HepG2 (cell line): Measurements from ENCODE around the gene HECA. TPM values are rescaled to one million over a fixed set of nuclear protein-coding genes. Genes with fewer than 3 reads are reported as not detected.
A peak's percentile ranks its signal among the peaks of the same experiment; 100 is the strongest.

Experiments
- CAMTA2 ChIP-seq: sonication (generic); formaldehyde crosslinking; IDR thresholded peaks from 2 replicates; pipeline ENCODE4 v1.4.0; 2020; ENCODE audit warnings: mild to moderate bottlenecking, missing genetic modification reagents, borderline replicate concordance
- CBX1 ChIP-seq: IDR thresholded peaks from one replicate; pipeline ENCODE4 v1.6.1; 2016; ENCODE audit warnings: antibody characterized with exemption, low read depth
- ETV5 ChIP-seq: IDR thresholded peaks from 2 replicates; pipeline ENCODE4 v1.6.1; 2018; ENCODE audit warnings: missing biosample characterization, missing genetic modification reagents, inconsistent platforms, borderline replicate concordance
- FLYWCH1 ChIP-seq: sonication (generic); formaldehyde crosslinking; IDR thresholded peaks from 2 replicates; pipeline ENCODE4 v1.8.1; 2023; ENCODE audit warnings: mild to moderate bottlenecking, missing genetic modification reagents
- MED1 ChIP-seq: sonication (generic); formaldehyde crosslinking; IDR thresholded peaks from 2 replicates; pipeline ENCODE4 v1.4.0; 2020; ENCODE audit warnings: missing genetic modification reagents
- PAX8 ChIP-seq: sonication (generic); formaldehyde crosslinking; IDR thresholded peaks from 2 replicates; pipeline ENCODE4 v1.8.0; 2022; ENCODE audit warnings: mild to moderate bottlenecking, missing genetic modification reagents, borderline replicate concordance
- PHF8 ChIP-seq: sonication (generic); formaldehyde crosslinking; IDR thresholded peaks from 2 replicates; pipeline ENCODE4 v1.5.0; 2020; ENCODE audit warnings: missing genetic modification reagents
- PITX1 ChIP-seq: sonication (generic); formaldehyde crosslinking; IDR thresholded peaks from 2 replicates; pipeline ENCODE4 v1.5.1; 2020; ENCODE audit warnings: mild to moderate bottlenecking, missing genetic modification reagents
- SP140L ChIP-seq: sonication (generic); formaldehyde crosslinking; IDR thresholded peaks from 2 replicates; pipeline ENCODE4 v1.4.0; 2020; ENCODE audit warnings: missing genetic modification reagents, borderline replicate concordance
- ZNF274 ChIP-seq: sonication (generic); formaldehyde crosslinking; IDR thresholded peaks from 2 replicates; pipeline ENCODE4 v1.5.1; 2020; ENCODE audit warnings: mild to moderate bottlenecking, missing genetic modification reagents
- ZNF343 ChIP-seq: sonication (generic); formaldehyde crosslinking; IDR thresholded peaks from 2 replicates; pipeline ENCODE4 v1.4.0; 2020; ENCODE audit warnings: mild to moderate bottlenecking, missing genetic modification reagents
- polyA plus RNA-seq, 8 experiments: library from polyadenylated mRNA; depleted of rRNA in 3 of 8; stranded (reverse) in 7 of 8; unstranded in 1 of 8; fragments of >200 nt; fragmentation: Illumina TruSeq in 4 of 8; extraction: Trizol in 4 of 8; gene quantifications; 2 replicates each; pipeline versions ENCODE4 v1.2.1 to v1.2.3, GENCODE V29; 2011 to 2016; ENCODE audit warnings: low read depth in 4 of 8, missing spikeins in 1 of 8, mixed read lengths in 1 of 8; ENCODE audit not compliant: insufficient read depth in 1 of 8
- total RNA-seq, 5 experiments: library from RNA; depleted of rRNA; stranded (reverse); fragments of >200 nt; fragmentation: Illumina TruSeq; extraction: Trizol; gene quantifications; 2 replicates each; pipeline ENCODE4 v1.2.3, GENCODE V29; 2016; ENCODE audit warnings: low read depth in 1 of 5
- TF ChIP-seq, protein P1 (sequence below): sonication (generic); formaldehyde crosslinking; IDR thresholded peaks from 2 replicates; pipeline ENCODE4 v1.4.0; 2020; ENCODE audit warnings: mild to moderate bottlenecking, missing genetic modification reagents
- TF ChIP-seq, protein P2 (sequence below), 2 experiments: IDR thresholded peaks; 2 replicates each; pipeline ENCODE4 v1.6.1; 2011 to 2012; ENCODE audit warnings: low read length in 2 of 2, borderline replicate concordance in 1 of 2, low read depth in 1 of 2, mild to moderate bottlenecking in 1 of 2, moderate library complexity in 1 of 2
- TF ChIP-seq, protein P3 (sequence below): sonication (generic); formaldehyde crosslinking; IDR thresholded peaks from 2 replicates; pipeline ENCODE4 v1.4.0; 2020; ENCODE audit warnings: mild to moderate bottlenecking, low read depth, missing genetic modification reagents
- TF ChIP-seq, protein P4 (sequence below): sonication (generic); formaldehyde crosslinking; IDR thresholded peaks from 2 replicates; pipeline ENCODE4 v1.4.0; 2020; ENCODE audit warnings: missing genetic modification reagents, borderline replicate concordance
- TF ChIP-seq, protein P5 (sequence below): IDR thresholded peaks from 2 replicates; pipeline ENCODE4 v1.6.1; 2016; ENCODE audit warnings: mild to moderate bottlenecking

HECA gene
- total and polyA plus RNA-seq, 2 of the 13 experiments (the other 11 are each of a cell fraction or from before 2014, with no cell fraction given): 0.18 to 0.49 TPM

DNA sequence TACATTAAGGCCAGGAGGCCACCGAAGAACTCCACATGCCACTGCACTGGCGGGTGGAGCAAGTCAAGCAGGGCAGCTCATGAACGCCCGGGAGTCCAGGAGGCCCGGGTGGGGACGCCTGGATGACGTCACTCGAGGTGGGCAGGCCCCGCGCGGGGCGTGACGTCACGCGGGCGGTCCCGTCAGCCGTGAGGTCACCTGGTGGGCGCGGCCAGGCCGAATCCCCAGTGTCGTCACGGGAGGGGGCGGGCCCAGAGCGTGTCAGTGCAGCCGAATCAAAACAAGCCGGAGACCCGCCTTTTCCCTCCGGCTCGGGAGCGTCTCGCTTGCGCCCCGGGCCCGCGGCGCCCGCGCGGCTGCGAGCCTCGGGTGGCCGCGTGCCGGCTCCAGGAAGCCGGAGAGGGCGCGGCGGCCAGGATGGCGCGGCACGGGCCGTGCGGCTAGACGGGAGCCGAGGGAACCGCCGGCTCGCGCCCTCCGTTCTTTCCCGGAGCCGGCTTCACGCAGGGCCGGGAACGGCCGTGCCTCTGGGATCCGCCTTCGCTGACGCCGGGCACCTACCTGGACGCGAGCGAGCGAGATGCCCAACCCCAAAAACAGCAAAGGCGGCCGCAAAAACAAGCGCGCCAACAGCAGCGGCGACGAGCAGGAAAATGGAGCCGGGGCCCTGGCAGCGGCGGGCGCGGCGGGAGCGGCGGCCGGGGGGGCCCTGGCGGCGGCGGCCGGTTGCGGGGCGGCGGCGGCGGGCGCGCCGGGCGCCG is at the start of gene HECA (continued):
- TF ChIP-seq, protein P1, sequence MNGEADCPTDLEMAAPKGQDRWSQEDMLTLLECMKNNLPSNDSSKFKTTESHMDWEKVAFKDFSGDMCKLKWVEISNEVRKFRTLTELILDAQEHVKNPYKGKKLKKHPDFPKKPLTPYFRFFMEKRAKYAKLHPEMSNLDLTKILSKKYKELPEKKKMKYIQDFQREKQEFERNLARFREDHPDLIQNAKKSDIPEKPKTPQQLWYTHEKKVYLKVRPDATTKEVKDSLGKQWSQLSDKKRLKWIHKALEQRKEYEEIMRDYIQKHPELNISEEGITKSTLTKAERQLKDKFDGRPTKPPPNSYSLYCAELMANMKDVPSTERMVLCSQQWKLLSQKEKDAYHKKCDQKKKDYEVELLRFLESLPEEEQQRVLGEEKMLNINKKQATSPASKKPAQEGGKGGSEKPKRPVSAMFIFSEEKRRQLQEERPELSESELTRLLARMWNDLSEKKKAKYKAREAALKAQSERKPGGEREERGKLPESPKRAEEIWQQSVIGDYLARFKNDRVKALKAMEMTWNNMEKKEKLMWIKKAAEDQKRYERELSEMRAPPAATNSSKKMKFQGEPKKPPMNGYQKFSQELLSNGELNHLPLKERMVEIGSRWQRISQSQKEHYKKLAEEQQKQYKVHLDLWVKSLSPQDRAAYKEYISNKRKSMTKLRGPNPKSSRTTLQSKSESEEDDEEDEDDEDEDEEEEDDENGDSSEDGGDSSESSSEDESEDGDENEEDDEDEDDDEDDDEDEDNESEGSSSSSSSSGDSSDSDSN: peak; percentile 75; the same call in 1 of the 2 replicates
- TF ChIP-seq FLYWCH1 (no peak), PHF8 (CRISPR knock-in tag) (peak; percentile 21; the same call in 1 of the 2 replicates), ZNF274 (no peak), ZNF343 (CRISPR knock-in tag) (no peak), MED1 (CRISPR knock-in tag) (peak; percentile 24; the same call in 1 of the 2 replicates), CBX1 (no peak), PAX8 (no peak), CAMTA2 (CRISPR knock-in tag) (no peak), PITX1 (CRISPR knock-in tag) (0 out of 2 replicates have a peak, but pooled peaks have one; percentile 18), SP140L (CRISPR knock-in tag) (no peak), ETV5 (CRISPR knock-in tag) (no peak; the same call in 1 of the 2 replicates)
- TF ChIP-seq, protein P2, sequence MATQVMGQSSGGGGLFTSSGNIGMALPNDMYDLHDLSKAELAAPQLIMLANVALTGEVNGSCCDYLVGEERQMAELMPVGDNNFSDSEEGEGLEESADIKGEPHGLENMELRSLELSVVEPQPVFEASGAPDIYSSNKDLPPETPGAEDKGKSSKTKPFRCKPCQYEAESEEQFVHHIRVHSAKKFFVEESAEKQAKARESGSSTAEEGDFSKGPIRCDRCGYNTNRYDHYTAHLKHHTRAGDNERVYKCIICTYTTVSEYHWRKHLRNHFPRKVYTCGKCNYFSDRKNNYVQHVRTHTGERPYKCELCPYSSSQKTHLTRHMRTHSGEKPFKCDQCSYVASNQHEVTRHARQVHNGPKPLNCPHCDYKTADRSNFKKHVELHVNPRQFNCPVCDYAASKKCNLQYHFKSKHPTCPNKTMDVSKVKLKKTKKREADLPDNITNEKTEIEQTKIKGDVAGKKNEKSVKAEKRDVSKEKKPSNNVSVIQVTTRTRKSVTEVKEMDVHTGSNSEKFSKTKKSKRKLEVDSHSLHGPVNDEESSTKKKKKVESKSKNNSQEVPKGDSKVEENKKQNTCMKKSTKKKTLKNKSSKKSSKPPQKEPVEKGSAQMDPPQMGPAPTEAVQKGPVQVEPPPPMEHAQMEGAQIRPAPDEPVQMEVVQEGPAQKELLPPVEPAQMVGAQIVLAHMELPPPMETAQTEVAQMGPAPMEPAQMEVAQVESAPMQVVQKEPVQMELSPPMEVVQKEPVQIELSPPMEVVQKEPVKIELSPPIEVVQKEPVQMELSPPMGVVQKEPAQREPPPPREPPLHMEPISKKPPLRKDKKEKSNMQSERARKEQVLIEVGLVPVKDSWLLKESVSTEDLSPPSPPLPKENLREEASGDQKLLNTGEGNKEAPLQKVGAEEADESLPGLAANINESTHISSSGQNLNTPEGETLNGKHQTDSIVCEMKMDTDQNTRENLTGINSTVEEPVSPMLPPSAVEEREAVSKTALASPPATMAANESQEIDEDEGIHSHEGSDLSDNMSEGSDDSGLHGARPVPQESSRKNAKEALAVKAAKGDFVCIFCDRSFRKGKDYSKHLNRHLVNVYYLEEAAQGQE (IDR thresholded peaks at IDR 0.05; ENCODE audit: borderline replicate concordance in 1 of 2, low read depth in 1 of 2, low read length in 2 of 2): no peak
- TF ChIP-seq, protein P3, sequence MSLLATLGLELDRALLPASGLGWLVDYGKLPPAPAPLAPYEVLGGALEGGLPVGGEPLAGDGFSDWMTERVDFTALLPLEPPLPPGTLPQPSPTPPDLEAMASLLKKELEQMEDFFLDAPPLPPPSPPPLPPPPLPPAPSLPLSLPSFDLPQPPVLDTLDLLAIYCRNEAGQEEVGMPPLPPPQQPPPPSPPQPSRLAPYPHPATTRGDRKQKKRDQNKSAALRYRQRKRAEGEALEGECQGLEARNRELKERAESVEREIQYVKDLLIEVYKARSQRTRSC (CRISPR knock-in tag): no peak
- TF ChIP-seq, protein P4, sequence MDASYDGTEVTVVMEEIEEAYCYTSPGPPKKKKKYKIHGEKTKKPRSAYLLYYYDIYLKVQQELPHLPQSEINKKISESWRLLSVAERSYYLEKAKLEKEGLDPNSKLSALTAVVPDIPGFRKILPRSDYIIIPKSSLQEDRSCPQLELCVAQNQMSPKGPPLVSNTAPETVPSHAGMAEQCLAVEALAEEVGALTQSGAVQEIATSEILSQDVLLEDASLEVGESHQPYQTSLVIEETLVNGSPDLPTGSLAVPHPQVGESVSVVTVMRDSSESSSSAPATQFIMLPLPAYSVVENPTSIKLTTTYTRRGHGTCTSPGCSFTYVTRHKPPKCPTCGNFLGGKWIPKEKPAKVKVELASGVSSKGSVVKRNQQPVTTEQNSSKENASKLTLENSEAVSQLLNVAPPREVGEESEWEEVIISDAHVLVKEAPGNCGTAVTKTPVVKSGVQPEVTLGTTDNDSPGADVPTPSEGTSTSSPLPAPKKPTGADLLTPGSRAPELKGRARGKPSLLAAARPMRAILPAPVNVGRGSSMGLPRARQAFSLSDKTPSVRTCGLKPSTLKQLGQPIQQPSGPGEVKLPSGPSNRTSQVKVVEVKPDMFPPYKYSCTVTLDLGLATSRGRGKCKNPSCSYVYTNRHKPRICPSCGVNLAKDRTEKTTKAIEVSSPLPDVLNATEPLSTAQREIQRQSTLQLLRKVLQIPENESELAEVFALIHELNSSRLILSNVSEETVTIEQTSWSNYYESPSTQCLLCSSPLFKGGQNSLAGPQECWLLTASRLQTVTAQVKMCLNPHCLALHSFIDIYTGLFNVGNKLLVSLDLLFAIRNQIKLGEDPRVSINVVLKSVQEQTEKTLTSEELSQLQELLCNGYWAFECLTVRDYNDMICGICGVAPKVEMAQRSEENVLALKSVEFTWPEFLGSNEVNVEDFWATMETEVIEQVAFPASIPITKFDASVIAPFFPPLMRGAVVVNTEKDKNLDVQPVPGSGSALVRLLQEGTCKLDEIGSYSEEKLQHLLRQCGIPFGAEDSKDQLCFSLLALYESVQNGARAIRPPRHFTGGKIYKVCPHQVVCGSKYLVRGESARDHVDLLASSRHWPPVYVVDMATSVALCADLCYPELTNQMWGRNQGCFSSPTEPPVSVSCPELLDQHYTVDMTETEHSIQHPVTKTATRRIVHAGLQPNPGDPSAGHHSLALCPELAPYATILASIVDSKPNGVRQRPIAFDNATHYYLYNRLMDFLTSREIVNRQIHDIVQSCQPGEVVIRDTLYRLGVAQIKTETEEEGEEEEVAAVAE: no peak
- TF ChIP-seq, protein P5, sequence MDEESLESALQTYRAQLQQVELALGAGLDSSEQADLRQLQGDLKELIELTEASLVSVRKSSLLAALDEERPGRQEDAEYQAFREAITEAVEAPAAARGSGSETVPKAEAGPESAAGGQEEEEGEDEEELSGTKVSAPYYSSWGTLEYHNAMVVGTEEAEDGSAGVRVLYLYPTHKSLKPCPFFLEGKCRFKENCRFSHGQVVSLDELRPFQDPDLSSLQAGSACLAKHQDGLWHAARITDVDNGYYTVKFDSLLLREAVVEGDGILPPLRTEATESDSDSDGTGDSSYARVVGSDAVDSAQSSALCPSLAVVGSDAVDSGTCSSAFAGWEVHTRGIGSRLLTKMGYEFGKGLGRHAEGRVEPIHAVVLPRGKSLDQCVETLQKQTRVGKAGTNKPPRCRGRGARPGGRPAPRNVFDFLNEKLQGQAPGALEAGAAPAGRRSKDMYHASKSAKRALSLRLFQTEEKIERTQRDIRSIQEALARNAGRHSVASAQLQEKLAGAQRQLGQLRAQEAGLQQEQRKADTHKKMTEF: peak; percentile 48; the same call in 1 of the 2 replicates
